ENCODE data around the gene CYP3A5. TPM values are rescaled to one million over a fixed set of nuclear protein-coding genes. Genes with fewer than 3 reads are reported as not detected.

The CYP3A5 gene
- total RNA-seq, 1 experiment from 2014 or later, result not detected

DNA sequence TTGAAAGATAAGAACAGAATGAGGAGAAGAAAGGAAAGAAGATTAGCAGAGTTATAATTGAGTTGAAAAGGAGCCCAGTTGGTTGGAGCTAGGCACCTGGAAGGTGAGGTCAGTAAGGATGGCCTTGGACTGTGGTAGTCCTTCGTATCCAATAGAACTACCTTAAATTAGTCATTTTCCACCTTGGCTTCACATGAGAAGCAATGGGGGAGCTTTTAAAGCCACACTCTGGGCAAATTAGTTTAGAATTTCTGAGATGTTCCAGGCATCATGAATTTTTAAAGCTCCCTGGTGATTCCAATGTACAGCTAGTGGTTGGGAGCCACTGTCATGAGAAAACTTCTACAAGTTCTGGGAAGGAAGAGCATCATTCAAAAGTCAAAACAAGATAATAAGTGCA is 27.3 kb upstream of the CYP3A5 start:
- Histone ChIP-seq H3K18ac (ENCODE audit: insufficient read length, low read depth, low read length) (no peak overlapping the region), H3K23ac (ENCODE audit: insufficient read length, low read depth, low read length) (no peak overlapping the region), H3K4me2 (ENCODE audit: insufficient read depth, insufficient read length, low read length) (no peak overlapping the region), H4K8ac (replicated peaks; ENCODE audit: insufficient read length, low read depth, low read length) (no peak overlapping the region), H4K91ac (ENCODE audit: insufficient read length, low read depth, low read length) (no peak overlapping the region), H3K27me3 (ENCODE audit: insufficient read depth, low read length) (no peaks in the 10 kb centered on the region), H2BK12ac (ENCODE audit: insufficient read length, low read depth, low read length) (no peak overlapping the region), H2AK5ac (ENCODE audit: insufficient read length, low read length) (no peak overlapping the region), H3K79me1 (ENCODE audit: insufficient read depth, low read depth, low read length, poor library complexity, severe bottlenecking) (no peaks in the 10 kb centered on the region), H2BK20ac (ENCODE audit: low read depth, low read length, poor library complexity, severe bottlenecking) (no peak overlapping the region), H4K5ac (ENCODE audit: insufficient read length, low read depth, low read length) (no peak overlapping the region), H3K56ac (ENCODE audit: insufficient read length, low read depth, low read length) (no peak overlapping the region), H2BK120ac (ENCODE audit: low read depth, low read length, poor library complexity, severe bottlenecking) (no peak overlapping the region), H3K14ac (ENCODE audit: insufficient read depth, low read length) (no peak overlapping the region), H3K9me3 (ENCODE audit: control insufficient read depth, low read depth, low read length) (peaks cover 11% of the 10 kb centered on the region), H2BK5ac (ENCODE audit: insufficient read length, low read length) (no peak overlapping the region), H3K27ac (ENCODE audit: insufficient read length, low read depth, low read length) (no peak overlapping the region), H2BK15ac (ENCODE audit: low read depth, low read length) (no peak overlapping the region), H2AFZ (ENCODE audit: low read length) (no peak overlapping the region), H3K4me1 (ENCODE audit: insufficient read depth, low read length) (no peaks in the 10 kb centered on the region), H3K79me2 (ENCODE audit: insufficient read depth, low read length) (no peaks in the 10 kb centered on the region), H3K9ac (ENCODE audit: extremely low read depth, insufficient read length, low read length) (no peak overlapping the region), H3T11ph (ENCODE audit: low read length) (no peak overlapping the region), H3K4ac (ENCODE audit: low read depth, low read length) (no peak overlapping the region), H3K23me2 (ENCODE audit: insufficient read length, low read depth, low read length, poor library complexity, severe bottlenecking) (no peaks in the 10 kb centered on the region), H4K20me1 (ENCODE audit: control insufficient read depth, insufficient read depth, insufficient read length) (no peaks in the 10 kb centered on the region)
- DNase-seq, result no peak
- WGBS (ENCODE audit: extremely low coverage, insufficient read length, low lambda C conversion rate), result no CpG with 5 or more reads among the region's 1 CpG
- Mint-ChIP-seq H3K9me3 (no peaks in the 10 kb centered on the region), H3K27ac (no peak overlapping the region), H3K36me3 (ENCODE audit: insufficient read depth in 1 of 3, low read depth in 3 of 3) (no peaks in the 10 kb centered on the region), H3K4me1 (no peaks in the 10 kb centered on the region), H3K4me3 (no peak overlapping the region), H3K27me3 (ENCODE audit: low read depth) (peaks cover 6% of the 10 kb centered on the region)
- TF ChIP-seq, protein P1, sequence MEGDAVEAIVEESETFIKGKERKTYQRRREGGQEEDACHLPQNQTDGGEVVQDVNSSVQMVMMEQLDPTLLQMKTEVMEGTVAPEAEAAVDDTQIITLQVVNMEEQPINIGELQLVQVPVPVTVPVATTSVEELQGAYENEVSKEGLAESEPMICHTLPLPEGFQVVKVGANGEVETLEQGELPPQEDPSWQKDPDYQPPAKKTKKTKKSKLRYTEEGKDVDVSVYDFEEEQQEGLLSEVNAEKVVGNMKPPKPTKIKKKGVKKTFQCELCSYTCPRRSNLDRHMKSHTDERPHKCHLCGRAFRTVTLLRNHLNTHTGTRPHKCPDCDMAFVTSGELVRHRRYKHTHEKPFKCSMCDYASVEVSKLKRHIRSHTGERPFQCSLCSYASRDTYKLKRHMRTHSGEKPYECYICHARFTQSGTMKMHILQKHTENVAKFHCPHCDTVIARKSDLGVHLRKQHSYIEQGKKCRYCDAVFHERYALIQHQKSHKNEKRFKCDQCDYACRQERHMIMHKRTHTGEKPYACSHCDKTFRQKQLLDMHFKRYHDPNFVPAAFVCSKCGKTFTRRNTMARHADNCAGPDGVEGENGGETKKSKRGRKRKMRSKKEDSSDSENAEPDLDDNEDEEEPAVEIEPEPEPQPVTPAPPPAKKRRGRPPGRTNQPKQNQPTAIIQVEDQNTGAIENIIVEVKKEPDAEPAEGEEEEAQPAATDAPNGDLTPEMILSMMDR (conservative IDR thresholded peaks at IDR 0.05), result no peak
